ENCODE measurements around the gene RSL24D1. TPM values are rescaled to one million over a fixed set of nuclear protein-coding genes. Genes with fewer than 3 reads are reported as not detected.

The RSL24D1 gene
- total RNA-seq, 1 experiment from 2014 or later = 115 TPM

DNA sequence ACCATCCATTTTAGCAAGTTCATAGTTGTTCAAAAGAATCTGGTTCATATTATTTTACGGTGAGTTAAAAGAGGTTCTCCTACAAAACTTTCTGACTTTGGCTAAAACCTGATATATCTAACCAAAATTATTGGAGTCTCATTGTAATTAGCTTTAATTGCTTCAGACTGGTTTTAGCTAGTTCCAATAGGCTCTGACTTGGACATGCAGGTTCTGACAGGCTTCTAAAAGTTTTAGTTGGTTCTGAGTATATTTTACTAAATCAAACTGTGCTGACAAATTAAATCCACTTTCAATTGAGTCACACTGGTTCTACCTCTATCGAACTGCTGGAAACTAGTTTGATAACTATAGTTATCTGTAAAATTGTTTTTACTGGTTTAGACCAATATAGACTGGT is 42.1 kb upstream of the RSL24D1 start (continued):
- TF ChIP-seq, protein P1, sequence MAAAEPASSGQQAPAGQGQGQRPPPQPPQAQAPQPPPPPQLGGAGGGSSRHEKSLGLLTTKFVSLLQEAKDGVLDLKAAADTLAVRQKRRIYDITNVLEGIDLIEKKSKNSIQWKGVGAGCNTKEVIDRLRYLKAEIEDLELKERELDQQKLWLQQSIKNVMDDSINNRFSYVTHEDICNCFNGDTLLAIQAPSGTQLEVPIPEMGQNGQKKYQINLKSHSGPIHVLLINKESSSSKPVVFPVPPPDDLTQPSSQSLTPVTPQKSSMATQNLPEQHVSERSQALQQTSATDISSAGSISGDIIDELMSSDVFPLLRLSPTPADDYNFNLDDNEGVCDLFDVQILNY (CRISPR knock-in tag; IDR thresholded peaks at IDR 0.05) = no peak
- no peak for TF ChIP-seq ZNF263 (CRISPR knock-in tag; IDR thresholded peaks at IDR 0.05; ENCODE audit: low read depth)
- no peak for TF ChIP-seq SMAD4 (CRISPR knock-in tag; IDR thresholded peaks at IDR 0.05)
- no peak for TF ChIP-seq ZNF219 (CRISPR knock-in tag; IDR thresholded peaks at IDR 0.05; ENCODE audit: borderline replicate concordance)

DNA sequence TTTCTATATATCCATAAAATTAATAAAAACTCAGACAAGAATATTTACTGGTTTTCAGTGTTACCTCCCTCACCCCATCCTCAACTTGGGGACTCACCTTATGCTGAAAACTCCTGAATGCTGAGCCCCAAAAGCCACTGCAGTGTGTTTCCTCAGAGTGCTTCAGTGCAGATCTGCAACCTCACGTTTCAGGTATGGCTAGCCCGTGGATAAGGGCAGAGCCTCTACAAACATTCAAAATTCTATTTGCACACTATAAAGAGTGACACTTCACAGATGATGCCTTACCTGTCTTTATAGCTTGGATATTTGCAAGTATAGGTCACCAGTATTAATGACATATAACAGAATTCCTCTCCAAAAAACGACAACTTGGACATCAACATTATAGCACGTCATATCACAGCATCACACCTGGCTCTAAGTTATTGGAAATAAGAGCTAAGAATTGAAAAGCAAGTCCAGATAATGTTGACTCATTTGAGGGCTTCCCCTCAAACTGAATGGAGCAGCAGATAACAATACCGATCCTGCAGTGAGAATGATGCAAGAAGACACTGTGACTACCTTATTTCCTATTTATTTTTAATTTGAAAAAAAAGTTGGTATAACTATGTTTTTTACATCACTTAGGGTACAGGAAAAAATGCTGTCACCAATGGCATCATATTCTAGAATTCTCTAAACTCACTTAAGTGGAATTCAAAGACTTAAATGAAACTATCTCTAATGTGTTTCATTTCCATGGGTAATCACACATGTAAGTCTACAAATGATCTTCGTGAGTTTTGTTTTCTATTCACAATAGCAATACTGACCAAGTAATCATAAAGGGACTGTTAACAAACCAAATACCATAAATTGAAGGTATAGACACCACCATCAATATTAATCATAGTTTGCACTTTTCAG is 40.7 kb upstream of the RSL24D1 start:
- no peak for ATAC-seq
- POLR2A ChIA-PET = no interaction called here
- CTCF ChIA-PET = interaction anchor here (0.7 kb wide), 1 partner anchor 171 kb away, joined by 4 read pairs; the partner anchor contains the start of genes CCPG1 and PIERCE2
- peaks cover 4% of the 10 kb centered on the region; the same call in 1 of the 2 replicates for H3K4me1 Mint-ChIP-seq
- H3K36me3 Mint-ChIP-seq = no peaks in the 10 kb centered on the region
- H3K4me3 Mint-ChIP-seq = no peak overlapping the region
- H3K9me3 Mint-ChIP-seq = no peaks in the 10 kb centered on the region
- no peaks in the 10 kb centered on the region for H3K27me3 Mint-ChIP-seq (ENCODE audit: low read depth)
- no peak overlapping the region for H3K27ac Mint-ChIP-seq
- no peak for DNase-seq (ENCODE audit: low spot score)
- no peak for TF ChIP-seq ZNF423 (CRISPR knock-in tag; IDR thresholded peaks at IDR 0.05)
- no peak for TF ChIP-seq CREB1 (CRISPR knock-in tag; IDR thresholded peaks at IDR 0.05)

DNA sequence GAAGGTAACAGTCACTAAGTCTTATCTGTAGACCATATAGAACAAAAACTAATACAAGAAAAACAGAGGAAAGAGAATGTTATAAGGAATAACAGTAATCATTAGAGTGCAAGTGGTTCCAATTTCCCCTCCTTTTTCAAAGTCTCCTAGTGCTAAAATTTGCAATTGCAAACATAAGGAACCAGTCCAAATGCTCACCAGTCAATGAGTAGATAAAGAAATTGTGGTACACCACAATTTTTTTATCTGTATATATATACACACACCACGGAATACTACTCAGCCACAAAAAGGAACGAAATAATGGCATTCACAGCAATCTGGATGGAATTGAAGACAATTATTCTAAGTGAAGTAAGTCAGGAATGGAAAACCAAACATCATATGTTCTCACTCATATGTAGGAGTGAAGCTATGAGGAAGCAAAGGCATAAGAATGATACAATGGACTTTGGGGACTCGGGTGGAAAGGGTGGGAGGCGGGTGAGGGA is 38.9 kb upstream of the RSL24D1 start:
- Mint-ChIP-seq H3K27me3 (ENCODE audit: low read depth) (no peaks in the 10 kb centered on the region), H3K27ac (no peak overlapping the region), H3K4me1 (peaks cover 4% of the 10 kb centered on the region), H3K4me3 (no peak overlapping the region), H3K9me3 (no peaks in the 10 kb centered on the region; the same call in 1 of the 2 replicates), H3K36me3 (no peaks in the 10 kb centered on the region)
- TF ChIP-seq SP1 (CRISPR knock-in tag; conservative IDR thresholded peaks at IDR 0.05) = no peak
- TF ChIP-seq CREM (CRISPR knock-in tag; IDR thresholded peaks at IDR 0.05) = no peak
- no peak for TF ChIP-seq CBFB (CRISPR knock-in tag; IDR thresholded peaks at IDR 0.05; ENCODE audit: low read depth)
- TF ChIP-seq, protein P2, sequence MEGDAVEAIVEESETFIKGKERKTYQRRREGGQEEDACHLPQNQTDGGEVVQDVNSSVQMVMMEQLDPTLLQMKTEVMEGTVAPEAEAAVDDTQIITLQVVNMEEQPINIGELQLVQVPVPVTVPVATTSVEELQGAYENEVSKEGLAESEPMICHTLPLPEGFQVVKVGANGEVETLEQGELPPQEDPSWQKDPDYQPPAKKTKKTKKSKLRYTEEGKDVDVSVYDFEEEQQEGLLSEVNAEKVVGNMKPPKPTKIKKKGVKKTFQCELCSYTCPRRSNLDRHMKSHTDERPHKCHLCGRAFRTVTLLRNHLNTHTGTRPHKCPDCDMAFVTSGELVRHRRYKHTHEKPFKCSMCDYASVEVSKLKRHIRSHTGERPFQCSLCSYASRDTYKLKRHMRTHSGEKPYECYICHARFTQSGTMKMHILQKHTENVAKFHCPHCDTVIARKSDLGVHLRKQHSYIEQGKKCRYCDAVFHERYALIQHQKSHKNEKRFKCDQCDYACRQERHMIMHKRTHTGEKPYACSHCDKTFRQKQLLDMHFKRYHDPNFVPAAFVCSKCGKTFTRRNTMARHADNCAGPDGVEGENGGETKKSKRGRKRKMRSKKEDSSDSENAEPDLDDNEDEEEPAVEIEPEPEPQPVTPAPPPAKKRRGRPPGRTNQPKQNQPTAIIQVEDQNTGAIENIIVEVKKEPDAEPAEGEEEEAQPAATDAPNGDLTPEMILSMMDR (IDR thresholded peaks at IDR 0.05) = no peak
- no peak for TF ChIP-seq RELA (CRISPR knock-in tag; IDR thresholded peaks at IDR 0.05; ENCODE audit: borderline replicate concordance)
- no peak for TF ChIP-seq ZNF317 (CRISPR knock-in tag; IDR thresholded peaks at IDR 0.05; ENCODE audit: borderline replicate concordance, low read depth)
- no peak for TF ChIP-seq RORB (CRISPR knock-in tag; IDR thresholded peaks at IDR 0.05)
- no peak for TF ChIP-seq EMX1 (CRISPR knock-in tag; IDR thresholded peaks at IDR 0.05)
- TF ChIP-seq, protein P3, sequence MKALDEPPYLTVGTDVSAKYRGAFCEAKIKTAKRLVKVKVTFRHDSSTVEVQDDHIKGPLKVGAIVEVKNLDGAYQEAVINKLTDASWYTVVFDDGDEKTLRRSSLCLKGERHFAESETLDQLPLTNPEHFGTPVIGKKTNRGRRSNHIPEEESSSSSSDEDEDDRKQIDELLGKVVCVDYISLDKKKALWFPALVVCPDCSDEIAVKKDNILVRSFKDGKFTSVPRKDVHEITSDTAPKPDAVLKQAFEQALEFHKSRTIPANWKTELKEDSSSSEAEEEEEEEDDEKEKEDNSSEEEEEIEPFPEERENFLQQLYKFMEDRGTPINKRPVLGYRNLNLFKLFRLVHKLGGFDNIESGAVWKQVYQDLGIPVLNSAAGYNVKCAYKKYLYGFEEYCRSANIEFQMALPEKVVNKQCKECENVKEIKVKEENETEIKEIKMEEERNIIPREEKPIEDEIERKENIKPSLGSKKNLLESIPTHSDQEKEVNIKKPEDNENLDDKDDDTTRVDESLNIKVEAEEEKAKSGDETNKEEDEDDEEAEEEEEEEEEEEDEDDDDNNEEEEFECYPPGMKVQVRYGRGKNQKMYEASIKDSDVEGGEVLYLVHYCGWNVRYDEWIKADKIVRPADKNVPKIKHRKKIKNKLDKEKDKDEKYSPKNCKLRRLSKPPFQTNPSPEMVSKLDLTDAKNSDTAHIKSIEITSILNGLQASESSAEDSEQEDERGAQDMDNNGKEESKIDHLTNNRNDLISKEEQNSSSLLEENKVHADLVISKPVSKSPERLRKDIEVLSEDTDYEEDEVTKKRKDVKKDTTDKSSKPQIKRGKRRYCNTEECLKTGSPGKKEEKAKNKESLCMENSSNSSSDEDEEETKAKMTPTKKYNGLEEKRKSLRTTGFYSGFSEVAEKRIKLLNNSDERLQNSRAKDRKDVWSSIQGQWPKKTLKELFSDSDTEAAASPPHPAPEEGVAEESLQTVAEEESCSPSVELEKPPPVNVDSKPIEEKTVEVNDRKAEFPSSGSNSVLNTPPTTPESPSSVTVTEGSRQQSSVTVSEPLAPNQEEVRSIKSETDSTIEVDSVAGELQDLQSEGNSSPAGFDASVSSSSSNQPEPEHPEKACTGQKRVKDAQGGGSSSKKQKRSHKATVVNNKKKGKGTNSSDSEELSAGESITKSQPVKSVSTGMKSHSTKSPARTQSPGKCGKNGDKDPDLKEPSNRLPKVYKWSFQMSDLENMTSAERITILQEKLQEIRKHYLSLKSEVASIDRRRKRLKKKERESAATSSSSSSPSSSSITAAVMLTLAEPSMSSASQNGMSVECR (CRISPR knock-in tag; IDR thresholded peaks at IDR 0.05; ENCODE audit: borderline replicate concordance) = no peak
- POLR2A ChIA-PET = no interaction called here
- CTCF ChIA-PET = no interaction called here
- ATAC-seq (no peak), DNase-seq (ENCODE audit: low spot score) (no peak)

Measured in WTC11 (cell line).